Islet precursor cell (in vitro differentiated cells): ENCODE measurements around the gene ZNF616.
A peak's percentile ranks its signal among the peaks of the same experiment; 100 is the strongest.
"Not testable (repeated sequence)": the region's sequence is repeated elsewhere in the genome, so short reads cannot be mapped to it uniquely, and the experiment has no call there.

Source experiments
- DNase-seq: peaks from one replicate; pipeline ENCODE4 v3.0.0-alpha.2; 2018

Gene ZNF616

GRCh38 chr19:52102782-52103181 lies 37.0 kb downstream of the ZNF616 start:
- DNase-seq = no peak

- DNase-seq = no peak
Measured at GRCh38 chr19:52101866-52102562, 37.7 kb downstream of the ZNF616 start.

GRCh38 chr19:52099497-52100138 lies 40.1 kb downstream of the ZNF616 start:
- DNase-seq = no peak

GRCh38 chr19:52096416-52096815 lies 43.3 kb downstream of the ZNF616 start:
- DNase-seq = not testable (repeated sequence)

- DNase-seq = peak; percentile 97
Measured at GRCh38 chr19:52095172-52096014, 44.3 kb downstream of the ZNF616 start, which contains the start of gene ZNF841. TSS of gene ZNF841 (minus strand) at chr19:52095765. CDS start at chr19:52084801, 10,964 bp downstream.

- no peak for DNase-seq
Measured at GRCh38 chr19:52094526-52095130, 45.1 kb downstream of the ZNF616 start.

- no peak for DNase-seq
Measured at GRCh38 chr19:52086481-52086880, 53.3 kb downstream of the ZNF616 start.

GRCh38 chr19:52070496-52070895 lies 69.2 kb downstream of the ZNF616 start:
- DNase-seq = no peak

- no peak for DNase-seq
Measured at GRCh38 chr19:52069653-52070052, 70.1 kb downstream of the ZNF616 start.

GRCh38 chr19:52066258-52066863 lies 73.4 kb downstream of the ZNF616 start:
- DNase-seq = no peak

- no peak for DNase-seq
Measured at GRCh38 chr19:52065399-52065798, 74.3 kb downstream of the ZNF616 start.
